ENCODE measurements around the gene SLC35E4.

DNA sequence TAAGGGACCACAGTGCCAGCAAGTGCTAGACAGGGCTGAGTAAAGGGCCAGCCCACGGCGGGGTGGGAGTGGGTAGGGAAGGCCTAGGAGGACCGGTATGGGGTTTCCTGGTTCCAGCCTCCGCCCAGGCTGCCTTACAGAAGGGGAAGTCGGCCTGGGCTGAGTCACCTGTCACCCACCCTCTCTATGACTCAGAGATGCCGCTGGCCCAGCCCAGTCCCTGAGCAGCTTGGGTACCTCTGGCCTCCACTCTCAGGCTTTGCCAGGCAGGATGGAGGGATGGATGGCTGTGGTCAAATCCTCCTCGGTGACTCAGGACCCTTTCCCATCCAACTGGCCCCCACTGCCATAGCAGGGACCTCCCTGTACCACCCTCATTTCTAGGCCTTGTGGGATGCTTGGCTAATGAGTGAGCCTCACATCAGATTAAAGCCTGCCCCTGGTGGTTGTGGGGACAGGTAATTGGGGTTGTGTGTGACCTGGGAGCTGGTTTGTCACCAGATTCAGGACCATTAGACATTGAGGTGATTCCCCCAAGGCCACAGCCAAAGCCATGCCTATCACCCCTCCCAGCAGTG, 13.9 kb downstream of the SLC35E4 start:
- TF ChIP-seq, protein P1, sequence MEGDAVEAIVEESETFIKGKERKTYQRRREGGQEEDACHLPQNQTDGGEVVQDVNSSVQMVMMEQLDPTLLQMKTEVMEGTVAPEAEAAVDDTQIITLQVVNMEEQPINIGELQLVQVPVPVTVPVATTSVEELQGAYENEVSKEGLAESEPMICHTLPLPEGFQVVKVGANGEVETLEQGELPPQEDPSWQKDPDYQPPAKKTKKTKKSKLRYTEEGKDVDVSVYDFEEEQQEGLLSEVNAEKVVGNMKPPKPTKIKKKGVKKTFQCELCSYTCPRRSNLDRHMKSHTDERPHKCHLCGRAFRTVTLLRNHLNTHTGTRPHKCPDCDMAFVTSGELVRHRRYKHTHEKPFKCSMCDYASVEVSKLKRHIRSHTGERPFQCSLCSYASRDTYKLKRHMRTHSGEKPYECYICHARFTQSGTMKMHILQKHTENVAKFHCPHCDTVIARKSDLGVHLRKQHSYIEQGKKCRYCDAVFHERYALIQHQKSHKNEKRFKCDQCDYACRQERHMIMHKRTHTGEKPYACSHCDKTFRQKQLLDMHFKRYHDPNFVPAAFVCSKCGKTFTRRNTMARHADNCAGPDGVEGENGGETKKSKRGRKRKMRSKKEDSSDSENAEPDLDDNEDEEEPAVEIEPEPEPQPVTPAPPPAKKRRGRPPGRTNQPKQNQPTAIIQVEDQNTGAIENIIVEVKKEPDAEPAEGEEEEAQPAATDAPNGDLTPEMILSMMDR (IDR thresholded peaks at IDR 0.05; ENCODE audit: low read depth, low read length, poor library complexity, severe bottlenecking): no peak
- TF ChIP-seq EZH2phosphoT487 (IDR thresholded peaks at IDR 0.05; ENCODE audit: borderline replicate concordance, low read length): no peak
